GM12878 (cell line): ENCODE measurements around the gene GEMIN7. TPM values are rescaled to one million over a fixed set of nuclear protein-coding genes. Genes with fewer than 3 reads are reported as not detected.

Experiments used
- ATAC-seq: fragments of 200-7000 bp; cut with Tn5 transposase; 3 replicates; pipeline ENCODE4 v1.9.1; 2020; ENCODE audit warnings: mild to moderate bottlenecking, moderate library complexity
- BruUV-seq: library from RNA; stranded (reverse); fragments of 400-500 nt; replicated peaks from 2 replicates; lab custom pipeline; 2021; lab: Mats Ljungman, UMichigan
- CTCF ChIA-PET: fragments of 300-600 bp; sonication (Branson Sonifier 250); formaldehyde crosslinking; extraction: SDS; loops from one replicate; lab custom pipeline; 2021; ENCODE audit warnings: inconsistent platforms; lab: Yijun Ruan, JAX
- POLR2A ChIA-PET: fragments of 350-600 bp; formaldehyde crosslinking; extraction: SDS; loops from one replicate; lab custom pipeline; 2021; ENCODE audit warnings: inconsistent platforms; lab: Charles Lee
- RAD21 ChIA-PET: fragments of 300-600 bp; sonication (Branson Sonifier 250); formaldehyde crosslinking; loops from one replicate; lab custom pipeline; 2023; ENCODE audit warnings: antibody characterized with exemption; ENCODE audit not compliant: unreplicated experiment; lab: Charles Lee
- SMC1A ChIA-PET: fragments of 300-600 bp; sonication (Branson Sonifier 250); formaldehyde crosslinking; loops from one replicate; lab custom pipeline; 2023; ENCODE audit not compliant: unreplicated experiment, uncharacterized antibody; lab: Charles Lee
- DNase-seq: peaks from one replicate; pipeline ENCODE4 v3.0.0-alpha.2; 2011; ENCODE audit warnings: low read depth, low spot score
- FAIRE-seq: peaks from 3 replicates; lab custom pipeline; 2011; peaks lifted over from hg19 to GRCh38; lab: Jason Lieb, UNC
- H2AFZ ChIP-seq: 2 replicates; pipeline ENCODE4 v1.6.0; 2011; ENCODE audit warnings: low read depth, low read length, control low read depth; ENCODE audit not compliant: control insufficient read depth
- H3K27ac ChIP-seq: 2 replicates; pipeline ENCODE4 v1.5.1; 2011; ENCODE audit warnings: control low read depth; ENCODE audit not compliant: control insufficient read depth, insufficient read depth
- H3K27me3 ChIP-seq, 2 experiments: replicated peaks in 1 of 2; 2 replicates each; pipeline versions ENCODE4 v1.6.0 to v1.6.1; 2011; ENCODE audit warnings: low read length in 1 of 2; ENCODE audit not compliant: control insufficient read depth in 2 of 2, insufficient read depth in 2 of 2
- H3K36me3 ChIP-seq, 2 experiments: 2 replicates each; pipeline ENCODE4 v1.5.1; 2011; ENCODE audit warnings: low read length in 1 of 2; ENCODE audit not compliant: control insufficient read depth in 2 of 2, insufficient read depth in 2 of 2
- H3K4me1 ChIP-seq: 2 replicates; pipeline ENCODE4 v1.6.1; 2011; ENCODE audit warnings: mild to moderate bottlenecking, low read length, moderate library complexity, mixed read lengths; ENCODE audit not compliant: control insufficient read depth, insufficient read depth
- H3K4me2 ChIP-seq: 2 replicates; pipeline ENCODE4 v1.6.0; 2011; ENCODE audit warnings: control low read depth; ENCODE audit not compliant: control insufficient read depth, insufficient read depth
- H3K4me3 ChIP-seq: fragments of 200-600 bp; sonication (generic); 2 replicates; pipeline ENCODE4 v1.5.1; 2016
- H3K79me2 ChIP-seq: 2 replicates; pipeline ENCODE4 v1.6.0; 2011; ENCODE audit warnings: low read length; ENCODE audit not compliant: control insufficient read depth, insufficient read depth
- H3K9ac ChIP-seq: 2 replicates; pipeline ENCODE4 v1.8.0; 2011; ENCODE audit warnings: low read length, control low read depth, mixed read lengths; ENCODE audit not compliant: control insufficient read depth, insufficient read depth
- H3K9me3 ChIP-seq: replicated peaks from 3 replicates; pipeline ENCODE4 v1.5.1; 2011; ENCODE audit warnings: mild to moderate bottlenecking, low read length; ENCODE audit not compliant: control insufficient read depth, insufficient read depth
- H4K20me1 ChIP-seq: 2 replicates; pipeline ENCODE4 v1.6.0; 2011; ENCODE audit not compliant: control insufficient read depth, insufficient read depth
- BHLHE40 ChIP-seq, 2 experiments: fragments of 450-650 bp in 1 of 2; IDR thresholded peaks; 2 replicates each; pipeline ENCODE4 v1.6.1; 2011 to 2017; ENCODE audit warnings: low read depth in 2 of 2, borderline replicate concordance in 1 of 2, improper control_type of control experiment in 1 of 2, low read length in 1 of 2, mild to moderate bottlenecking in 1 of 2
- CBX3 ChIP-seq: fragments of 200-600 bp; sonication (generic); IDR thresholded peaks from 2 replicates; pipeline ENCODE4 v1.6.1; 2016; ENCODE audit warnings: low read depth, borderline replicate concordance
- EED ChIP-seq: sonication (generic); IDR thresholded peaks from 2 replicates; pipeline ENCODE4 v1.6.1; 2016; ENCODE audit warnings: antibody characterized with exemption, low read depth
- HCFC1 ChIP-seq: fragments of 150-350 bp; IDR thresholded peaks from 2 replicates; pipeline ENCODE4 v1.6.1; 2014; ENCODE audit warnings: low read length
- NBN ChIP-seq: fragments of 450-650 bp; IDR thresholded peaks from 2 replicates; pipeline ENCODE4 v1.6.1; 2016
- NFYA ChIP-seq: IDR thresholded peaks from 2 replicates; pipeline ENCODE4 v1.6.1; 2011; ENCODE audit warnings: low read depth, mild to moderate bottlenecking, low read length, improper control_type of control experiment, borderline replicate concordance
- POLR2AphosphoS5 ChIP-seq: IDR thresholded peaks from 2 replicates; pipeline ENCODE4 v1.6.1; 2011; ENCODE audit warnings: mild to moderate bottlenecking, low read length, inconsistent platforms
- RAD51 ChIP-seq: fragments of 450-650 bp; IDR thresholded peaks from 2 replicates; pipeline ENCODE4 v1.6.1; 2016; ENCODE audit warnings: moderate library complexity, mild to moderate bottlenecking, inconsistent platforms
- SPI1 ChIP-seq: IDR thresholded peaks from 2 replicates; pipeline ENCODE4 v1.6.1; 2011; ENCODE audit warnings: low read depth, mild to moderate bottlenecking, low read length, moderate library complexity, borderline replicate concordance; ENCODE audit not compliant: insufficient read depth
- SRF ChIP-seq, 2 experiments: IDR thresholded peaks; 2 replicates each; pipeline ENCODE4 v1.6.1; 2011; ENCODE audit warnings: low read depth in 2 of 2, low read length in 2 of 2, mild to moderate bottlenecking in 1 of 2, moderate library complexity in 1 of 2
- YBX1 ChIP-seq: fragments of 450-650 bp; IDR thresholded peaks from 2 replicates; pipeline ENCODE4 v1.6.1; 2016; ENCODE audit warnings: antibody characterized with exemption
- WGBS: methylation state at CpG from one replicate; pipeline ENCODE4 v1.1.6; 2016; ENCODE audit warnings: low lambda C conversion rate; ENCODE audit not compliant: insufficient replicate concordance, insufficient coverage; ENCODE audit errors: missing lambda C conversion rate; 5-methylcytosine and 5-hydroxymethylcytosine counted together
- in situ Hi-C: fragments of 300-500 bp; cut with MboI; formaldehyde crosslinking; loops from 9 replicates; pipeline ENCODE4 v1.14.3; 2018; ENCODE audit warnings: mixed read lengths
- intact Hi-C: fragments of 100-400 bp; cut with micrococcal nuclease; formaldehyde crosslinking; loops from one replicate; pipeline ENCODE4 v1.14.2; 2022; ENCODE audit not compliant: unreplicated experiment
- polyA plus RNA-seq, 11 experiments: library from polyadenylated mRNA; depleted of rRNA in 4 of 11; unstranded in 6 of 11; stranded (reverse) in 5 of 11; fragments of >200 nt; fragmentation: Nextera tagmentation in 4 of 11; fragmentation: Illumina TruSeq in 1 of 11; extraction: Ambion mirVana in 4 of 11; extraction: Trizol in 1 of 11; gene quantifications; 1 replicate in 1 of 11; 2 replicates in 10 of 11; pipeline versions ENCODE4 v1.2.1 to v1.2.3, GENCODE V29; 2011 to 2016; ENCODE audit warnings: inconsistent platforms in 2 of 11, missing spikeins in 2 of 11, low read depth in 1 of 11
- total RNA-seq, 4 experiments: library from RNA; depleted of rRNA in 3 of 4; stranded (reverse); fragments of >200 nt in 3 of 4; fragmentation: Illumina TruSeq in 1 of 4; extraction: Trizol in 1 of 4; gene quantifications; 2 replicates each; pipeline versions ENCODE4 v1.2.1 to v1.2.3, GENCODE V29; 2013 to 2021
- TF ChIP-seq, protein P1 (sequence below): IDR thresholded peaks from 2 replicates; pipeline ENCODE4 v1.6.1; 2012; ENCODE audit warnings: low read length, inconsistent platforms

The GEMIN7 gene
- total and polyA plus RNA-seq, 10 of the 15 experiments (the other 5 are each of a cell fraction or from before 2014, with no cell fraction given), result 21.1 to 76.7 (median 44.9) TPM

DNA sequence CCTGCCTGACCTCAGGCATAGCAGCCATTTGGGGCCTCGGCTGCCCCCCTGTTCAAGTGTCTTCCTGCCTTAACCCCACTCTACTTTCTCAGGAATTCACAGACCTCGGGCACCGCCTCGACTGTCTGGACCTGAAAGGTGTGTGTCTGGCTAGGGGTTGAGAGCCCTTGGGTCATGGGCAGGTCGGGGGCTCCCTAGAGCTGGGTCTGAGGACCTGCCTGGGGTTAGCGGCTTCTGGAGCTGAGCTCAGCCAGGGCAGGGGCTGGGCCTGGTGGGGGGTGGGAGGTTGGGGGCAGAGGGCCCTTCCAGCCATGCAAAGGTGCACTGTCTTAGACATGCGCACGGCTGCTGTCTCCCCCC is 61.1 kb downstream of the GEMIN7 start:
- RAD21 ChIA-PET, result interaction anchor here (0.5 kb wide), 1 partner anchor 228 kb away, joined by 3 read pairs; no protein-coding TSS in a partner anchor
- peaks cover 24% of the 10 kb centered on the region for H3K79me2 ChIP-seq
- H3K4me2 ChIP-seq, result no peak overlapping the region
- no peaks in the 10 kb centered on the region for H4K20me1 ChIP-seq
- in situ Hi-C loops, result no loop called here
- 97% methylated on average over 7 of the region's 8 CpGs for WGBS
- intact Hi-C loops, result no loop called here
- H3K36me3 ChIP-seq, result peaks cover 0 to 22% of the 10 kb centered on the region in 2 experiments; a peak in 3 of 4 replicates
- no peak for TF ChIP-seq NFYA
- no peak for TF ChIP-seq POLR2AphosphoS5
- TF ChIP-seq SPI1, result no peak
- TF ChIP-seq EED, result no peak
- no peak for TF ChIP-seq SRF (IDR thresholded peaks at IDR 0.05; ENCODE audit: low read depth in 2 of 2, low read length in 2 of 2)
- TF ChIP-seq RAD51, result no peak
- TF ChIP-seq YBX1, result no peak
- TF ChIP-seq NBN, result no peak
- no peak for TF ChIP-seq HCFC1
- no peak for TF ChIP-seq BHLHE40 (IDR thresholded peaks at IDR 0.05; ENCODE audit: borderline replicate concordance in 1 of 2, low read depth in 2 of 2, low read length in 1 of 2)
- no peak for TF ChIP-seq CBX3
- TF ChIP-seq, protein P1, sequence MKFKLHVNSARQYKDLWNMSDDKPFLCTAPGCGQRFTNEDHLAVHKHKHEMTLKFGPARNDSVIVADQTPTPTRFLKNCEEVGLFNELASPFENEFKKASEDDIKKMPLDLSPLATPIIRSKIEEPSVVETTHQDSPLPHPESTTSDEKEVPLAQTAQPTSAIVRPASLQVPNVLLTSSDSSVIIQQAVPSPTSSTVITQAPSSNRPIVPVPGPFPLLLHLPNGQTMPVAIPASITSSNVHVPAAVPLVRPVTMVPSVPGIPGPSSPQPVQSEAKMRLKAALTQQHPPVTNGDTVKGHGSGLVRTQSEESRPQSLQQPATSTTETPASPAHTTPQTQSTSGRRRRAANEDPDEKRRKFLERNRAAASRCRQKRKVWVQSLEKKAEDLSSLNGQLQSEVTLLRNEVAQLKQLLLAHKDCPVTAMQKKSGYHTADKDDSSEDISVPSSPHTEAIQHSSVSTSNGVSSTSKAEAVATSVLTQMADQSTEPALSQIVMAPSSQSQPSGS, result no peak
- TF ChIP-seq, all 136 proteins: peak for 0
- SMC1A ChIA-PET, result no interaction called here
- POLR2A ChIA-PET, result interaction anchor here (0.8 kb wide), 1 partner anchor 26 kb away, joined by 3 read pairs; no protein-coding TSS in a partner anchor
- DNase-seq, result no peak
- Histone ChIP-seq H3K27me3 (no peaks in the 10 kb centered on the region), H3K9me3 (no peaks in the 10 kb centered on the region), H3K27ac (no peak overlapping the region), H3K4me1 (peaks cover 34% of the 10 kb centered on the region), H3K9ac (no peak overlapping the region), H2AFZ (no peak overlapping the region), H3K4me3 (no peak overlapping the region)
- CTCF ChIA-PET, result no interaction called here
- no peak for FAIRE-seq
- ATAC-seq, result no peak
- no TSS peak for BruUV-seq
